Type B pancreatic cell (in vitro differentiated cells): ENCODE results near the gene RTL5. TPM values are rescaled to one million over a fixed set of nuclear protein-coding genes. Genes with fewer than 3 reads are reported as not detected.

Experiments used
- DNase-seq: peaks from one replicate; pipeline ENCODE4 v3.0.0; 2021; ENCODE audit warnings: mixed read lengths; ENCODE audit not compliant: unreplicated experiment; ENCODE audit errors: extremely low spot score
- H3K27ac Mint-ChIP-seq: 2 replicates; pipeline ENCODE4 v1.8.0; 2021; ENCODE audit warnings: mild to moderate bottlenecking, mixed read lengths
- H3K27me3 Mint-ChIP-seq: 2 replicates; pipeline ENCODE4 v1.8.0; 2021; ENCODE audit warnings: mixed read lengths
- H3K36me3 Mint-ChIP-seq: 2 replicates; pipeline ENCODE4 v1.8.0; 2021; ENCODE audit warnings: mixed read lengths
- H3K4me1 Mint-ChIP-seq: one replicate; pipeline ENCODE4 v1.8.0; 2021; ENCODE audit warnings: mixed read lengths; ENCODE audit not compliant: unreplicated experiment
- H3K4me3 Mint-ChIP-seq: 2 replicates; pipeline ENCODE4 v1.8.0; 2021; ENCODE audit warnings: mild to moderate bottlenecking, mixed read lengths
- H3K9me3 Mint-ChIP-seq: 2 replicates; pipeline ENCODE4 v1.8.0; 2021; ENCODE audit warnings: mixed read lengths
- CTCF ChIP-seq: fragments of 200-600 bp; sonication (generic); conservative IDR thresholded peaks from 2 replicates; pipeline ENCODE4 v1.5.0; 2021; ENCODE audit warnings: antibody characterized with exemption, mild to moderate bottlenecking
- total RNA-seq: library from RNA; stranded (reverse); gene quantifications from 2 replicates; pipeline ENCODE4 v1.2.1, GENCODE V29; 2021; ENCODE audit warnings: low replicate concordance

RTL5 gene
- total RNA-seq, 1 donor from 2014 or later, result 21.9 TPM

GRCh38 chrX:72088761-72089160 is 43.0 kb downstream of the RTL5 start:
- Mint-ChIP-seq H3K36me3 (peaks cover 5% of the 10 kb centered on the region), H3K4me3 (no peak overlapping the region), H3K4me1 (peaks cover 11% of the 10 kb centered on the region), H3K9me3 (no peaks in the 10 kb centered on the region), H3K27me3 (no peaks in the 10 kb centered on the region), H3K27ac (no peak overlapping the region)
- DNase-seq, result no peak
- TF ChIP-seq CTCF, result no peak

- Mint-ChIP-seq H3K9me3 (no peaks in the 10 kb centered on the region), H3K27me3 (no peaks in the 10 kb centered on the region), H3K4me1 (peaks cover 17% of the 10 kb centered on the region), H3K36me3 (peaks cover 5% of the 10 kb centered on the region), H3K27ac (no peak overlapping the region), H3K4me3 (no peak overlapping the region)
- no peak for TF ChIP-seq CTCF
- no peak for DNase-seq
Measured at GRCh38 chrX:72086995-72087394, 44.7 kb downstream of the RTL5 start.

- TF ChIP-seq CTCF, result no peak
- Mint-ChIP-seq H3K27me3 (no peaks in the 10 kb centered on the region), H3K36me3 (peaks cover 5% of the 10 kb centered on the region), H3K9me3 (no peaks in the 10 kb centered on the region), H3K4me1 (peaks cover 32% of the 10 kb centered on the region), H3K27ac (no peak overlapping the region), H3K4me3 (no peak overlapping the region)
- DNase-seq, result no peak
Measured at GRCh38 chrX:72084114-72084513, 47.6 kb downstream of the RTL5 start.

GRCh38 chrX:72083291-72083690 is 48.4 kb downstream of the RTL5 start:
- peak overlapping the region; percentile 68 for H3K27ac Mint-ChIP-seq
- no peaks in the 10 kb centered on the region for H3K9me3 Mint-ChIP-seq
- H3K4me3 Mint-ChIP-seq, result no peak overlapping the region
- H3K36me3 Mint-ChIP-seq, result peaks cover 5% of the 10 kb centered on the region
- H3K27me3 Mint-ChIP-seq, result no peaks in the 10 kb centered on the region
- H3K4me1 Mint-ChIP-seq, result peaks cover 32% of the 10 kb centered on the region
- DNase-seq, result no peak
- no peak for TF ChIP-seq CTCF

- H3K27me3 Mint-ChIP-seq, result no peaks in the 10 kb centered on the region
- no peaks in the 10 kb centered on the region for H3K36me3 Mint-ChIP-seq
- no peaks in the 10 kb centered on the region for H3K9me3 Mint-ChIP-seq
- DNase-seq, result no peak
- no peak for TF ChIP-seq CTCF
- peak overlapping the region; percentile 57 for H3K4me3 Mint-ChIP-seq
- H3K4me1 Mint-ChIP-seq, result peaks cover 32% of the 10 kb centered on the region
- peak overlapping the region; percentile 82 for H3K27ac Mint-ChIP-seq
Measured at GRCh38 chrX:72081605-72082320, 50.0 kb downstream of the RTL5 start.
